ENCODE results near the gene NUMBL.

GRCh38 chr19:40639638-40639982 is 50.8 kb downstream of the NUMBL start:
- no peak for TF ChIP-seq CTCF (IDR thresholded peaks at IDR 0.05 in 4 of 5, conservative IDR thresholded peaks at IDR 0.05 in 1 of 5)
- no peak for TF ChIP-seq POLR2A (IDR thresholded peaks at IDR 0.05)

All from gastrocnemius medialis (tissue), 4 donors.